ENCODE data around the gene CPED1.

- TF ChIP-seq CTCF (conservative IDR thresholded peaks at IDR 0.05; ENCODE audit: low read length) (no peak), EZH2phosphoT487 (IDR thresholded peaks at IDR 0.05; ENCODE audit: borderline replicate concordance, low read depth, low read length) (no peak)
Measured at GRCh38 chr7:121211253-121211652, 222.7 kb downstream of the CPED1 start.

Data from OCI-LY7 (cell line).